ENCODE data around the gene L3MBTL4. TPM values are rescaled to one million over a fixed set of nuclear protein-coding genes. Genes with fewer than 3 reads are reported as not detected.
A peak's percentile ranks its signal among the peaks of the same experiment; 100 is the strongest.

L3MBTL4 gene
- total and polyA plus RNA-seq, 10 of the 15 experiments (the other 5 are each of a cell fraction or from before 2014, with no cell fraction given) = 1.3 to 8.7 (median 3.8) TPM

GRCh38 chr18:5975111-5976002 lies 439.4 kb downstream of the L3MBTL4 start (continued):
- TF ChIP-seq CBX5 (IDR thresholded peaks at IDR 0.05; ENCODE audit: low read depth) = peak; percentile 57; the same call in 1 of the 2 replicates
- no peak for TF ChIP-seq PKNOX1 (IDR thresholded peaks at IDR 0.05)
- no peak for TF ChIP-seq RCOR1 (conservative IDR thresholded peaks at IDR 0.05; ENCODE audit: low read depth, low read length)
- TF ChIP-seq ZNF592 (IDR thresholded peaks at IDR 0.05) = no peak
- TF ChIP-seq MEF2B (IDR thresholded peaks at IDR 0.05; ENCODE audit: partially characterized antibody, poor library complexity, severe bottlenecking) = peak; percentile 91
- peak; percentile 68; the same call in 1 of the 2 replicates for TF ChIP-seq CREM (IDR thresholded peaks at IDR 0.05; ENCODE audit: low read depth)
- no peak for TF ChIP-seq IRF5 (IDR thresholded peaks at IDR 0.05; ENCODE audit: borderline replicate concordance)
- TF ChIP-seq, protein P1, sequence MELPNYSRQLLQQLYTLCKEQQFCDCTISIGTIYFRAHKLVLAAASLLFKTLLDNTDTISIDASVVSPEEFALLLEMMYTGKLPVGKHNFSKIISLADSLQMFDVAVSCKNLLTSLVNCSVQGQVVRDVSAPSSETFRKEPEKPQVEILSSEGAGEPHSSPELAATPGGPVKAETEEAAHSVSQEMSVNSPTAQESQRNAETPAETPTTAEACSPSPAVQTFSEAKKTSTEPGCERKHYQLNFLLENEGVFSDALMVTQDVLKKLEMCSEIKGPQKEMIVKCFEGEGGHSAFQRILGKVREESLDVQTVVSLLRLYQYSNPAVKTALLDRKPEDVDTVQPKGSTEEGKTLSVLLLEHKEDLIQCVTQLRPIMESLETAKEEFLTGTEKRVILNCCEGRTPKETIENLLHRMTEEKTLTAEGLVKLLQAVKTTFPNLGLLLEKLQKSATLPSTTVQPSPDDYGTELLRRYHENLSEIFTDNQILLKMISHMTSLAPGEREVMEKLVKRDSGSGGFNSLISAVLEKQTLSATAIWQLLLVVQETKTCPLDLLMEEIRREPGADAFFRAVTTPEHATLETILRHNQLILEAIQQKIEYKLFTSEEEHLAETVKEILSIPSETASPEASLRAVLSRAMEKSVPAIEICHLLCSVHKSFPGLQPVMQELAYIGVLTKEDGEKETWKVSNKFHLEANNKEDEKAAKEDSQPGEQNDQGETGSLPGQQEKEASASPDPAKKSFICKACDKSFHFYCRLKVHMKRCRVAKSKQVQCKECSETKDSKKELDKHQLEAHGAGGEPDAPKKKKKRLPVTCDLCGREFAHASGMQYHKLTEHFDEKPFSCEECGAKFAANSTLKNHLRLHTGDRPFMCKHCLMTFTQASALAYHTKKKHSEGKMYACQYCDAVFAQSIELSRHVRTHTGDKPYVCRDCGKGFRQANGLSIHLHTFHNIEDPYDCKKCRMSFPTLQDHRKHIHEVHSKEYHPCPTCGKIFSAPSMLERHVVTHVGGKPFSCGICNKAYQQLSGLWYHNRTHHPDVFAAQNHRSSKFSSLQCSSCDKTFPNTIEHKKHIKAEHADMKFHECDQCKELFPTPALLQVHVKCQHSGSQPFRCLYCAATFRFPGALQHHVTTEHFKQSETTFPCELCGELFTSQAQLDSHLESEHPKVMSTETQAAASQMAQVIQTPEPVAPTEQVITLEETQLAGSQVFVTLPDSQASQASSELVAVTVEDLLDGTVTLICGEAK (IDR thresholded peaks at IDR 0.05; ENCODE audit: borderline replicate concordance) = no peak
- no peak; the same call in 1 of the 2 replicates for TF ChIP-seq BMI1 (IDR thresholded peaks at IDR 0.05; ENCODE audit: borderline replicate concordance)
- TF ChIP-seq, protein P2, sequence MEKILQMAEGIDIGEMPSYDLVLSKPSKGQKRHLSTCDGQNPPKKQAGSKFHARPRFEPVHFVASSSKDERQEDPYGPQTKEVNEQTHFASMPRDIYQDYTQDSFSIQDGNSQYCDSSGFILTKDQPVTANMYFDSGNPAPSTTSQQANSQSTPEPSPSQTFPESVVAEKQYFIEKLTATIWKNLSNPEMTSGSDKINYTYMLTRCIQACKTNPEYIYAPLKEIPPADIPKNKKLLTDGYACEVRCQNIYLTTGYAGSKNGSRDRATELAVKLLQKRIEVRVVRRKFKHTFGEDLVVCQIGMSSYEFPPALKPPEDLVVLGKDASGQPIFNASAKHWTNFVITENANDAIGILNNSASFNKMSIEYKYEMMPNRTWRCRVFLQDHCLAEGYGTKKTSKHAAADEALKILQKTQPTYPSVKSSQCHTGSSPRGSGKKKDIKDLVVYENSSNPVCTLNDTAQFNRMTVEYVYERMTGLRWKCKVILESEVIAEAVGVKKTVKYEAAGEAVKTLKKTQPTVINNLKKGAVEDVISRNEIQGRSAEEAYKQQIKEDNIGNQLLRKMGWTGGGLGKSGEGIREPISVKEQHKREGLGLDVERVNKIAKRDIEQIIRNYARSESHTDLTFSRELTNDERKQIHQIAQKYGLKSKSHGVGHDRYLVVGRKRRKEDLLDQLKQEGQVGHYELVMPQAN (conservative IDR thresholded peaks at IDR 0.05) = no peak
- TF ChIP-seq ZBED1 (IDR thresholded peaks at IDR 0.05; ENCODE audit: borderline replicate concordance) = no peak
- no peak for TF ChIP-seq SPI1 (IDR thresholded peaks at IDR 0.05; ENCODE audit: borderline replicate concordance, insufficient read depth, low read depth, low read length)
